ENCODE results near the gene KLHDC9. TPM values are rescaled to one million over a fixed set of nuclear protein-coding genes. Genes with fewer than 3 reads are reported as not detected.
A peak's percentile ranks its signal among the peaks of the same experiment; 100 is the strongest.

The KLHDC9 gene
- total and polyA plus RNA-seq, 9 of the 15 experiments (the other 6 are each of a cell fraction or from before 2014, with no cell fraction given), result not detected

DNA sequence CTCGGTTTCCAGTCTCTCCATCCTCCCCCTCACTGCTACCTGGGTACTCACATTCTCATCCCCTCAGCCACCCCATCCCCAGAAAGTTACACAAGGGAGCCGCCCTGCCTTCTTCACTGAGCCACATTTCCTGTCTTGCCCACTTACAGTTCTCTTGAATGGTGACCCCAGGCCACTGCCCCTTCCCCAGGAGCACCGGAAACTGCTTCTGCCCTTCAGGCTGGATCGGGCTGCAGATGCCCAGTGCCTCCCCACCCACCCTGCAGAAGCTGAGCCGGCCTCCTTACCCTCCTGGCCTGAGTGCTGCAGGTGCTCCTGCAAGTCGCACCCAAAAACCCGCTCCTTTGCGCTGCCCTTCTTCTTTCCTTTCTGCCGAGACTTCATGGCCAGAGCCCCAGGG lies 28.9 kb upstream of the KLHDC9 start:
- no TSS peak for BruUV-seq (replicated peaks)
- no peak for DNase-seq (ENCODE audit: extremely low read depth in 1 of 4, low spot score in 3 of 4)
- ATAC-seq, result no peak
- Histone ChIP-seq H3K36me3 (ENCODE audit: control insufficient read depth, insufficient read depth, low read length) (no peaks in the 10 kb centered on the region), H3K27ac (ENCODE audit: extremely low read depth, low read depth, low read length) (no peak overlapping the region), H3K4me2 (ENCODE audit: insufficient read depth, low read length) (no peak overlapping the region), H3K27me3 (ENCODE audit: control insufficient read depth in 2 of 2, insufficient read depth in 2 of 2, low read length in 2 of 2) (no peaks in the 10 kb centered on the region; a peak in 1 of 5 replicates), H3K9ac (ENCODE audit: insufficient read depth in 1 of 2, low read depth in 2 of 2, low read length in 2 of 2) (peak overlapping the region in 1 of 2 experiments; percentile 62; a peak in 1 of 4 replicates), H3K9me3 (replicated peaks; ENCODE audit: control insufficient read depth, insufficient read depth, low read depth, low read length) (no peaks in the 10 kb centered on the region), H4K20me1 (replicated peaks; ENCODE audit: control insufficient read depth, insufficient read depth, low read length) (no peaks in the 10 kb centered on the region), H3K9me1 (ENCODE audit: control insufficient read depth, insufficient read depth, low read length) (no peaks in the 10 kb centered on the region), H3K4me1 (replicated peaks in 1 of 2; ENCODE audit: control insufficient read depth in 2 of 2, insufficient read depth in 2 of 2, low read length in 2 of 2) (peaks cover 17 to 21% of the 10 kb centered on the region in 2 experiments), H2AFZ (ENCODE audit: low read depth, low read length) (peak overlapping the region; percentile 86; the same call in 1 of the 2 replicates), H3K4me3 (no peak overlapping the region), H3K79me2 (ENCODE audit: control insufficient read depth, insufficient read depth, low read length) (no peaks in the 10 kb centered on the region)
- in situ Hi-C loops (cut with MboI), result no loop called here
- TF ChIP-seq, protein P1, sequence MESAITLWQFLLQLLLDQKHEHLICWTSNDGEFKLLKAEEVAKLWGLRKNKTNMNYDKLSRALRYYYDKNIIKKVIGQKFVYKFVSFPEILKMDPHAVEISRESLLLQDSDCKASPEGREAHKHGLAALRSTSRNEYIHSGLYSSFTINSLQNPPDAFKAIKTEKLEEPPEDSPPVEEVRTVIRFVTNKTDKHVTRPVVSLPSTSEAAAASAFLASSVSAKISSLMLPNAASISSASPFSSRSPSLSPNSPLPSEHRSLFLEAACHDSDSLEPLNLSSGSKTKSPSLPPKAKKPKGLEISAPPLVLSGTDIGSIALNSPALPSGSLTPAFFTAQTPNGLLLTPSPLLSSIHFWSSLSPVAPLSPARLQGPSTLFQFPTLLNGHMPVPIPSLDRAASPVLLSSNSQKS (CRISPR knock-in tag; IDR thresholded peaks at IDR 0.05), result no peak
- TF ChIP-seq OTX1 (CRISPR knock-in tag; IDR thresholded peaks at IDR 0.05), result 0 out of 2 replicates have a peak, but pooled peaks have one; percentile 21
- no peak for FAIRE-seq
- ChIA-PET CTCF (ENCODE audit: low intra/inter-chr PET ratio) (no interaction called here), POLR2A (interaction anchor here (1.0 to 3.3 kb wide), 3 partner anchors 17 to 30 kb away, joined by 3 to 19 read pairs (median 3); partner anchors contain the start of gene USF1)
- WGBS (ENCODE audit: insufficient coverage, low coverage, missing lambda C conversion rate), result 48% methylated on average over 6 of the region's 9 CpGs
- intact Hi-C loops (cut with micrococcal nuclease), result no loop called here

DNA sequence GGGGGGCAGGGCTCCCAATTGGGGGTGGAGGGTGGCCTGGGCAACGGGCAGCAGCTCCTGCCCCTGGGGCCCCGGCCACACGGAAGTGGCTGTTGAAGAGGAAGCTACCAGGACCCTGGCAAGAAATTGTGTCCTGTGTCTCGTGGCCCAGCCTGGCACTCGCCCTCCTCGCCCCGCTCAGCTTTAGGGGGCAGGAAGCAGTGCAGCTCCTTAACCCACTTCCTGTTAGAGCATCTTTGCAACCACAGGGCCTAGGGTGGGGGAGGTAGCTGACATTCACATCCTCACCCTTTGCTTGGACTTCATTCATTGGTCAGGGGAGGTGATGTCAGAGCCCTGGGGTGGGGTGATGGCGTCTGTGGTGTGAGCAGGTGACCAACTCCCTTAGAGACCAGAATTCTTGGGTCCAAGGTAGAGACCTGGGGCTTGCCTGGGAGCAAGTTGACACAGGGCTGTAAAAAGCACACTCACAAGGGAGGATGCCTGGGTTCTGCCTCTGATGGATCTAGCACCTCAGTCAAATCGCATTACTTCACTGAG lies 28.4 kb upstream of the KLHDC9 start, which contains the start of gene ARHGAP30:
ARHGAP30 (minus strand) TSS at position 161 of the 540 bp plus-strand sequence. CDS start 267 bp downstream, outside the sequence.
- no peaks in the 10 kb centered on the region for H3K9me3 ChIP-seq (replicated peaks; ENCODE audit: control insufficient read depth, insufficient read depth, low read depth, low read length)
- in situ Hi-C loops (cut with MboI), result no loop called here
- ChIA-PET POLR2A (interaction anchor here (3.3 kb wide), 1 partner anchor 23 kb away, joined by 19 read pairs; the partner anchor contains the start of gene USF1), CTCF (ENCODE audit: low intra/inter-chr PET ratio) (interaction anchor here (0.7 kb wide), 1 partner anchor 196 kb away, joined by 6 read pairs; no protein-coding TSS in a partner anchor)
- DNase-seq (ENCODE audit: extremely low read depth in 1 of 4, low spot score in 3 of 4), result peak in 1 of 4 experiments; percentile 44
- no peak within 1 kb of the TSS for H3K27ac ChIP-seq (ENCODE audit: extremely low read depth, low read depth, low read length)
- no TSS peak for BruUV-seq (replicated peaks)
- 66% methylated on average over 7 of the region's 9 CpGs for WGBS (ENCODE audit: insufficient coverage, low coverage, missing lambda C conversion rate)
- no peaks in the 10 kb centered on the region for H3K79me2 ChIP-seq (ENCODE audit: control insufficient read depth, insufficient read depth, low read length)
- peak within 1 kb of the TSS; percentile 86 for H2AFZ ChIP-seq (ENCODE audit: low read depth, low read length)
- no peak for FAIRE-seq
- no peaks in the 10 kb centered on the region for H3K9me1 ChIP-seq (ENCODE audit: control insufficient read depth, insufficient read depth, low read length)
- H3K4me1 ChIP-seq (replicated peaks in 1 of 2; ENCODE audit: control insufficient read depth in 2 of 2, insufficient read depth in 2 of 2, low read length in 2 of 2), result peaks cover 21 to 24% of the 10 kb centered on the region in 2 experiments
- ATAC-seq, result peak; percentile 19; the same call in 2 of the 3 replicates
- H3K4me2 ChIP-seq (ENCODE audit: insufficient read depth, low read length), result peak within 1 kb of the TSS; percentile 26; the same call in 1 of the 2 replicates
- peak within 1 kb of the TSS in 1 of 2 experiments; percentile 62; a peak in 1 of 4 replicates for H3K9ac ChIP-seq (ENCODE audit: insufficient read depth in 1 of 2, low read depth in 2 of 2, low read length in 2 of 2)
- H3K36me3 ChIP-seq (ENCODE audit: control insufficient read depth, insufficient read depth, low read length), result no peaks in the 10 kb centered on the region
- TF ChIP-seq GABPA (tag; conservative IDR thresholded peaks at IDR 0.05; ENCODE audit: low read depth), result peak; percentile 45
- TF ChIP-seq YY1 (IDR thresholded peaks at IDR 0.05; ENCODE audit: borderline replicate concordance in 1 of 3, control insufficient read depth in 1 of 3, extremely low read depth in 1 of 3, insufficient read depth in 3 of 3, insufficient read length in 1 of 3, insufficient replicate concordance in 2 of 3, low read depth in 1 of 3, low read length in 2 of 3), result peak in 1 of 3 experiments; percentile 15
- no peak for TF ChIP-seq HSF4 (CRISPR knock-in tag; IDR thresholded peaks at IDR 0.05; ENCODE audit: borderline replicate concordance)
- TF ChIP-seq, protein P2, sequence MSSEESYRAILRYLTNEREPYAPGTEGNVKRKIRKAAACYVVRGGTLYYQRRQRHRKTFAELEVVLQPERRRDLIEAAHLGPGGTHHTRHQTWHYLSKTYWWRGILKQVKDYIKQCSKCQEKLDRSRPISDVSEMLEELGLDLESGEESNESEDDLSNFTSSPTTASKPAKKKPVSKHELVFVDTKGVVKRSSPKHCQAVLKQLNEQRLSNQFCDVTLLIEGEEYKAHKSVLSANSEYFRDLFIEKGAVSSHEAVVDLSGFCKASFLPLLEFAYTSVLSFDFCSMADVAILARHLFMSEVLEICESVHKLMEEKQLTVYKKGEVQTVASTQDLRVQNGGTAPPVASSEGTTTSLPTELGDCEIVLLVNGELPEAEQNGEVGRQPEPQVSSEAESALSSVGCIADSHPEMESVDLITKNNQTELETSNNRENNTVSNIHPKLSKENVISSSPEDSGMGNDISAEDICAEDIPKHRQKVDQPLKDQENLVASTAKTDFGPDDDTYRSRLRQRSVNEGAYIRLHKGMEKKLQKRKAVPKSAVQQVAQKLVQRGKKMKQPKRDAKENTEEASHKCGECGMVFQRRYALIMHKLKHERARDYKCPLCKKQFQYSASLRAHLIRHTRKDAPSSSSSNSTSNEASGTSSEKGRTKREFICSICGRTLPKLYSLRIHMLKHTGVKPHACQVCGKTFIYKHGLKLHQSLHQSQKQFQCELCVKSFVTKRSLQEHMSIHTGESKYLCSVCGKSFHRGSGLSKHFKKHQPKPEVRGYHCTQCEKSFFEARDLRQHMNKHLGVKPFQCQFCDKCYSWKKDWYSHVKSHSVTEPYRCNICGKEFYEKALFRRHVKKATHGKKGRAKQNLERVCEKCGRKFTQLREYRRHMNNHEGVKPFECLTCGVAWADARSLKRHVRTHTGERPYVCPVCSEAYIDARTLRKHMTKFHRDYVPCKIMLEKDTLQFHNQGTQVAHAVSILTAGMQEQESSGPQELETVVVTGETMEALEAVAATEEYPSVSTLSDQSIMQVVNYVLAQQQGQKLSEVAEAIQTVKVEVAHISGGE (CRISPR knock-in tag; IDR thresholded peaks at IDR 0.05), result 0 out of 6 replicates have a peak, but pooled peaks of 1 of the 3 experiments have one; percentile 22
- no peaks in the 10 kb centered on the region for H4K20me1 ChIP-seq (replicated peaks; ENCODE audit: control insufficient read depth, insufficient read depth, low read length)
- intact Hi-C loops (cut with micrococcal nuclease), result loop anchor here (10.0 kb wide), 1 partner anchor 65 kb away; the partner anchor contains the start of gene DEDD
- H3K27me3 ChIP-seq (ENCODE audit: control insufficient read depth in 2 of 2, insufficient read depth in 2 of 2, low read length in 2 of 2), result no peaks in the 10 kb centered on the region
- H3K4me3 ChIP-seq, result no peak within 1 kb of the TSS

Measured in K562 (cell line).